ENCODE measurements around the gene NPAS3.
A peak's percentile ranks its signal among the peaks of the same experiment; 100 is the strongest.

The NPAS3 gene

DNA sequence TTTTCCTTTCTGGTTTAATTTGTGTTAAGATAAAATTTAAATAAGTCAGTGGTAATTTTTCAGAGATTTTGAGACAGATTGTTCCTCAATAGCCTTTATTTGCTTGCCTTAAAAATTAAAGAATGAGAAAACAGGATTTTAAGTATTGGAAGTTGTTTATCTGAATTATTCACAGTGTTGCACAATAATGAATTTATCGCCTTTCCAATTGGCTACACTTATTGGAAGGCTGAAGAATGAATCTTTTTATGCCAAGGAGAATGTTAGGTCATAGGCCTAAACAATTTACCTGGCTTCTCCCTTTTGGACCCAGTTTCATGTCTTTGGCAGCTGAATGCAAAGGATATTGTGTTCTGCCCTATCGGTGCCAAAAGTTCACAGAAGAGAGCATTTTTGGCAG is 250.2 kb downstream of the NPAS3 start:
- no peak for DNase-seq

DNA sequence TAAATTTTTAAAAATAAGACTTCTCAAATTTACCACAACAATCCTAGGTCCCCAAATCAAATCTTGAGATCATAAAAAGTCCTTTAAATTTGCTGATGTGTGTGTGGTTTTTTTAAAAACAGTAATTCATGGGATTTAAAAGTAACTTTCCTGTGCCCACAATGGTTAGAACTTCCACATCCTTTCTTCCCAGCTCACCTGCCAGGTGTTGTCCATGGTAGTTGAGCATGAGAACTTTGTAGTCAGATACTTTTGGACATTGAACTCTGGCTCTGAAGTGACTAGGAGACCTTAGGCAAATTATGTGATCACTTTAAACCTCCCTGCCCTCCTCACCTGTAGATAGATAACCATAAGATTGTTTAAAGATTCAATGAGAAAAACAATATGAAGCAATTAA is 253.2 kb downstream of the NPAS3 start:
- no peak for DNase-seq

DNA sequence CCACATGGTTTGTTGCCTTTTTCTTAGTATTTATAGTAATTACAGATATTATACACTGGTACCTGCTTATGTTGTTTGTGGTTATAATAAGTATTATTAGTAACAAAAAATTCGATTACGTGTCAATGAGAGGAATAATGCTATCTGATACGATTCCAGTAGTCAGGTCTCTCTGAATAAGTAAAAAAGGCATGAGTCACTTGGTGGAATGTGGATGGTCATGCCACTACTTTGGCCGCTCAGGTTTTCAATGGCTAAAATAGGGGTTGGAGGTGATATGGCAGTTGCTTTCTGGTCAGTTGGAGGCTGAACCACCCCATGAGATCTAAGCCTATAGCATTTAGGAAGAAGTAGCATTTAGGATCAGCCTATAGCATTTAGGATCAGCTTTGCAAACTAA is 255.9 kb downstream of the NPAS3 start:
- DNase-seq = no peak

DNA sequence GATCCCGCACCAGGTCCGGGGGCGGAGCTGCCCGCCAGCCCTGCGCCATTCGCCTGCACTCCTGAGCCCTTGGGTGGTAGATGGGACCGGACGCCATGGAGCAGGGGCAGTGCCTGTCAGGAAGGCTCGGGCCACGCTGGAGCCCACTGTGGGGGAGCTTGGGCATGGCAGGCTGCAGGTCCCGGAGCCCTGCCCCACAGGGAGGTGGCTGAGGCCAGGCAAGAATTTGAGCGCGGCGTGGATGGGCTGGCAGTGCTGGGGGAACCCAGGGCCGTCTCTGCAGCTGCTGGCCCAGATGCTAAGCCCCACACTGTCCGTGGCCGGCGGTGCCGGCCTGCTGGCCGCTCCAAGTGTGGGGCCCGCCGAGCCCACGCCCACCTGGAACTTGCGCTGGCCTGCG is 260.0 kb downstream of the NPAS3 start:
- no peak for DNase-seq

DNA sequence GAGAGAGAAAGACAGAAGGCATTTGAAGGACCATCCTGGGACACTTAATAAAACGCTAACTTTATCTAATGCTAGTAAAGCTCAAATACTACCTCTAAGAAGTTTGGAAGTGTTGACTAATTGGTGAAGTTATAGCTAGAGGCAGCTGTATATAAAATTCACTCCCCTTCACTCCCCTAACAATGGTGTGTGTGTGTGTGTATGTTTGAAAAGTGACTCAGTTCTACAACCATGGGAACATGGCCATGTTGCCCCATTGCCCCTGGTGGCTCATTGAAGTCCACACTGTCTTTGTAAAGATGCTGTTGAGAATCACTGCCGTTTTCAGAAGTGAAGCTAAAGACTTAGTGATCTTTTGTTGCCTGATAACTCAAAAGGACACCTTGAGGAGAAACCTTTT is 262.4 kb downstream of the NPAS3 start:
- DNase-seq = no peak

DNA sequence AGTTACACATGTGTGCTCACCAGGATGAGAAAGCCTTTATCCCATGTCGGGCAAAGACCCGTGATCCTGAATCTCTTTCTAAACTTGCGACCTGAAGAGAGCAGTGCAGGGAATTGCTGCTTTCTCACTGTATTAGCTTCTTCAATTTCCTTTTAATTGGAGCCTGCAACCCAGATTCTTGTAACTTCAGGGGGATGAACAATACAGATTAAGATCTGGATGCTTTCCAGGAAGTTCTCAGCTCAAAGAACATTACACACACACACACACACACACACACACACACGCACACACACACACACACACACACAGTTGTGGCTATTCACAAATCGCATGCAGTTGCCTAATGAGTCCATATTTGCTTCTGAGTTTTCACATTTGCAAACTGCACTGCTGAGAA is 268.3 kb downstream of the NPAS3 start:
- DNase-seq = no peak

DNA sequence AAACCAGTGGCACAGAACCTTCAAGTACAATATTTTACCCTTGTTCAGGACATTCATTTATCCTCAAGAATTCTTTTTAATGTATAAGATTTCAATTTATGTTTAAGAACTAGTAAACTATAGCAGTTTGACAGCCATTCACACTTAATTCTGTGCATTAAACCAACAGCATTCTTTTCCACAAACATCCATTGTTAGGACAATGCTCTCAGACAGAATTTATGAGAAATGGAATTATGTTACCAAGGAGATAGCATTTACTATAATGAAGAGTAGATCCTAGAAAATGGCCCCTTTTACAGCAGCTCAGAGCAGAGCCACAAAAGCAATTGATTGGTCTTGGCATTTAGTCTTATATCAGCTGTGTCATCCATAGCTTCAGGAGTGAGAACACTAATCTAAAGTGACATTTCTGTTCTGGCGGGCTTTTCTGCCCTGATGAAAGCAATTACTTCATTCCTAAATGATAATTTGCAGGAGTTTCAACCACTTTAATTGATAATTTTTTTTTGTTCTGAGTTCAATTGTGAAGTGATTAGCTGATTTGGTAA is 268.9 kb downstream of the NPAS3 start:
- DNase-seq = no peak

DNA sequence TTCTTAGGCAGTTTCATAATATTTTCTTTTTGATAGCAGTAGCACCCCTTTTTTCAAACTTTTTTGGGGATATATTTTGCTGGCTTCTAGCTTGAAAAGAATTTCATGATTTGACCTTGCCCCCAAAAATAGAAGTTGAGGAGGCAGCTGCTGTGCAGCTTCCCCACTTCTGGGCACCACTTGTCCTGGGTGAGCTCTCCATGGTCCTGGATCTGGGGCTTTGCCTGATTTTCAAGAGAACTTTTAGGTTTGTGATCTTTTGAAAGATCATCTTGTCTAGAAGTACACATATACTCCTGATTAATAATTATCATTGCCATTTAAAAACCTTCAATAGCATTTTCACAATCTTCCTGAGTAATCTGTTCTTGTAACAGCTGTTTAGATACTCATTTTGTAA is 271.6 kb downstream of the NPAS3 start:
- DNase-seq = peak; percentile 46

DNA sequence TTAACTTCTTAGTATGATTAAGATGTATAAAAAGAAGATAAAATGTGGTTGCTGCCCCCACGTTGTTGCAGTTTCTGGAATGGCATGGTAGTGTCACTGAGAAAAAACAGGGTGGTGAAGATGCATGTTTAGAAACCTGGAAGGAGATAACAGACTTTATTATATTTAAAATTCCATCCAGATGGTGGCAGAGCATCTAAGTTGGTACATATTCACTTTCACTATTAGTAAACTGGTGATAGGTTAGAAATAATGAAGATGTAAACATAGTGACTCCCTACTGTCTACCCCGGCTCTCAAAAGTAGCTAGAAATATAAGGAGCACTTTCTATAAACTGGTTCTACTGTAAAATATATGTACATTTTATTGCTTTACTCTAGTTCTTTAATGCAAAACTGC is 279.3 kb downstream of the NPAS3 start:
- DNase-seq = no peak

DNA sequence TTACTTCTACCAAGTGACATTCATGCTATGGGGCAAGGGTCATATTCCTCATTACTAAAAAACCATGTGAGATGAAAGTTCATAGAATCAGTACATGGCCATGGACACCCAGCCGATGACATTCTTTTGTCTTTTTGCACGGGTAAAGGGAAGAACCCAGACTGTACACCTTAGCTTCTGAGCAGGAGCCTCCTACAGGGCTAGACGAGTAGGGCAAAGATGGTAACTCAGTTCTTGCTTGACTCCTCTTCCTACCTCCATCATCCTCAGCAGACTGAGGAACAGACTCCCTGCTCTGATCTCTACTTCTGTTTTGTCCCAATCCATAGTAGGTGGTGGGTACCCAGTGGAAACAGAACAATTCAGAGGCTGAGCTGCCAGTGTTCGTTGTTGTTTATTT is 281.3 kb downstream of the NPAS3 start:
- DNase-seq = no peak

DNA sequence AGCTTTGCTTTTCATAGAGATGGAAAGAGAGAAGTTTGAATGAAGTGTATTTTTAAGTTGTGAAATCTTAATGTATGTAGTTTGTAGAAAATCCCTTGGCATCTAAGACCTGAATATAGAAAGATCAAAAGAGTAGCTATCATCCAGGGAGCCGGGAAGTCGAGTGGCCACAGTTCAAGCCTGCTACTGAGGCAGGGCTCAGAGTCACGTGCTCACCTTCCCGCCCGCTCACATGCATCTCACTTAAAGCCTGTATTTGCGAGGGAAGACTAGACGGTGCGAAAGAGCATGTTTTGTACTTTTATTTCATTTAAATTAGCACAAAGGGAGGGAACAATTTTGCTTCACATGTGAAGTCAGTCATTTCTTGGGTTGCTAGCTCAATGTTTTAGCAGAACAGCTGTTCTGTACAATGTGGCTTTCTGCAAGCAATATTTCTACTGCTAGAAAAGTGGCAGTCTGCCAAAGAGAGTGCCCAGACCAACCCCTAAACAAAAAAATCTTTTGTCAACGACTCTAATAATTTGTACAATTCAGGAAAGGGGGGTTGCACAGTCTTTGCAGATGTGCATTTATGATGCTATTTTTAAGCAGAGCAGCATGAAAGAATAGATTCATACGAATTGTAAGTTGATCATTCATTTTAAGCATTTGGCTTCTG is 290.7 kb downstream of the NPAS3 start:
- peak; percentile 47 for DNase-seq

DNA sequence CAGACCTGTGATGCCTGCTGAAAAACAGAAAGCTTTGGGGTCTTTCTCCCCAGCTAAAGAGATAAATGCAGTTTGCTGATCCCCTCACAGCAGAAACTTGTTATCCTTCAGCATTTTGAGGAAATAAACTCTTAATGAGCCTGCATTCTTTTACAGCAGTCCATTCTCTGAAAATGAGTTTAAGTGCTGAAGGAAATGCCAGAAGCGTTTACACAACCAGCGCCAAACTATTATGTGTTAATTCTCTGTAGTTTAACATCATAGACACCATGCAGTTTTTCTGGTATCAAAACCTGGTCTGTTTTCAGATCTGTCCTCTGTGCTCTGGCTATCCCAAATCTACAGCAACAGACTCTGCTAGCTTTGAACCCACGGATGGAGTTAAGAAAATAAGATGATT is 291.3 kb downstream of the NPAS3 start:
- DNase-seq = no peak

DNA sequence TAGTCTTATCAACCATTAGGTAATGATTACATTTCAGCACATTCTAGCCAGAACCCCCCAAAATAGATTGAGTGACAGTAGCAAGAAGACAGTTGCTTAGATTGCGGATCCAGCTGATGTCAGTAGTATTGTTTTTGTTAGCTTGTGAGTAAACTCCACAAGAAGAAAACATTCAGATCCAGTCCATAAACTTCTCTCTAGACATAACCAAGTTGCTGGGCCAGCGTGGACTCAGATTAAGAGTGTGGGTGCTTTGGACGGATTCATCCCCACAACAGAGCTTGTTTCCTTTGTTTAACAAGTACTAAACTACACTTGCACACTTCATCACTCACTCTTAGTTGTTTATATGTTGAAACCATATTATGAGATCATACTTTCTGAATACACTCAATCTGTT is 293.4 kb downstream of the NPAS3 start:
- no peak for DNase-seq

DNA sequence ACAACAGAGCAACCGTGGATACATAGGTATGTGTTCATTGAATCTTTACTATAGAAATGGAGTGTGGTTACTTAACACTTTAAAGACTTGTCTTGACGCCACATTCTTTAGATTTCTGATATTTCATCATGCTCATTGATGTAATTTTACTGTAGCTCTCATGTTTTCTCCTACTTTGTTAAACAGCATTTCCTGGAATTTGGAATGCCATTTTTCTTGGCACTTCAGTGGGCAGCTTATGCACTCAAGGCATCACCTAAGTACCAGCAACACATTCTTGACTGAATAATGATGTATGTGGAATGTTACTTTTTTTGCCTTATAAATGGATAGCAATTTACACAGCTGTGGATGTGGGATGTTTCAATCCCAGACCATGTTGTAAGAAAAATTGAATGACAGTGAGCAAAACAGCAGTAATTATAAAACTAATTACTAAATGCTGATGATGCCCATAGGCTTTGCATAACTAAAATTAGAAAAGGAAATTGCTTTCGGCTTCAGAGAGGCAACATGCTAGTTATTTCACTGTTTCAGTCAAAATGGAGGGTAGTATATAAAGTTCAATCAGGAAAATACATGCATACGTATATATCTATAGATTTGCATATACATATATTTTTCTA is 298.5 kb downstream of the NPAS3 start:
- DNase-seq = no peak

DNA sequence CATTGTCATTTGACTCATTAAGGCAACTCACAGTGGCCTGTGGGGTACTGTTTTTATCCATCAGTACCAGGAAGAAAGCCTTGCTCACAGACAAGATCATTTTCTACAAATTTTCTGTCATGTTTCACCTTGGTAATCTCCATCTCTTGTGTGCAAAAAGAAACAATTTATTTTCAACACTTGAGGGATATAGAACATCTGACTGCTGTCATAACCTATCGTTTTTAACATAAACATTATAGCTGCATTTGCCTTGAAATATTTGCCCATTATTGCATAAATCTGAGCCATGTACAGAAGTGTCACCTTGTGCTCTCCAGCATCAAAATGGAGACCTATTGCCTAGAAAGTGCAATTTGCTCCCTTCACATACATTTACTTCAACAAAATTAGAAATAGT is 300.8 kb downstream of the NPAS3 start:
- DNase-seq = no peak

DNA sequence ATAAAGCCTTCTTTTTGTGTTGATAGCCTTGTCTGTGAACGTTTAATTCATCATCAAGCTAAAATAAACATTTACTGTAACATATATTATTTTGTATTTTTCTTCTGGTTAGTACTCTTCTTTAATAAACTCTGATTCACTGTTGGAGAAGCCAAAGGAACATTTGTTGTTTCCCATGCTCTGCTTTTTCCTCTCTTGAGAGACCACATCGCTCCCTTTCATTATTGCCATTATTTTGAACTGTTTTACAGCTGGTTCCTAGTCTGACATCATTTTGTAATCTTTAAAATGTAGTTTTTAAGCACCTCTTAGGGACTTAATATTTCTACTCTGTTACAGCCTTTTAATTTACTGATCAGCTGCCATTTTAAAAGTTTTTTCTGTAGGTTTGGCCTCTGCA is 301.8 kb downstream of the NPAS3 start:
- DNase-seq = no peak

DNA sequence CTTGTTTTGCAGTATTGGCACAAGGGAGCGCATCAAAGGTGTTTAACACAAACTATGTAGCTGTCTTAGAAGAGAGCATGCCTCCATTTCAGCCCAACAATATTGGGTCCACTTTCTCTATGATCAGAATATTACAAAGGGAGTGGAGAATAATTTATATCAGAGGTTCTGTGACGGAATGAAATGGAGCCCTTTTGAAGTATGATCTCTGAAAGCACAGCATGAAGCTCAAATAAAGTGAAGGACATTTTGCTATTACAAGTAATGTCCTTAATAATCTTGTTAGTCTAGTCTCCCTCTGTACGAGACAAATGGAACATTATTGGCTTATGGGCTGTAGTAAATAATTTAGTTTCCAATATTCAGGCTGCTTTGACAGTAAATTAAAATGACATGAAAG is 302.7 kb downstream of the NPAS3 start:
- DNase-seq = no peak

DNA sequence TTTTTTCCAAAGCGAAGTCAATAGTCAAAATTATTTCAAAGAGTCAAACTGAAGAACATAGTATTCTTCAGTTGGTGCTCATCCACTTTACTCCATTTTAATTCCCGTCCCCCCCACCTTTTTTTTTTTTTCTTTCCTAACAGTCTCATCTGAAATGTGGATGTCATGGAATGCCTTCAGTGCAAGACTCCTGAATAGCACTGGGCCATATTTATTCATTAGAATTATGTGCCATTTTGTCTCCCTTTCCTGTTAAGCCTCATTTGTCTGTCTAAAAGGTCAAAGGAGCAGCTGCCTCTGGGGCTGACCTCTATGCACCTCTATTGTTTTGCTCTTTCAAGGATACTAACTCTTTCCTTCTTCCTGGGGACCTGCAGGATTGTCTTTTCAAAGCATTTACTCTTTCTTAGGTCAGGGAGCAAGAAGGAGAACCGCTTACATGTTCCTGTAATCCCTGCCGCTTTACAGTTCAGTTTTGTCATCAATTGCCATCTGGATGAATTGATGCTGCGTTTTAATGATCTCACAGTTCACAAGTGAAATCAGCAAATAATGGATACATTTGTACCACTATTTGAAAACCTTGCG is 310.6 kb downstream of the NPAS3 start:
- no peak for DNase-seq

DNA sequence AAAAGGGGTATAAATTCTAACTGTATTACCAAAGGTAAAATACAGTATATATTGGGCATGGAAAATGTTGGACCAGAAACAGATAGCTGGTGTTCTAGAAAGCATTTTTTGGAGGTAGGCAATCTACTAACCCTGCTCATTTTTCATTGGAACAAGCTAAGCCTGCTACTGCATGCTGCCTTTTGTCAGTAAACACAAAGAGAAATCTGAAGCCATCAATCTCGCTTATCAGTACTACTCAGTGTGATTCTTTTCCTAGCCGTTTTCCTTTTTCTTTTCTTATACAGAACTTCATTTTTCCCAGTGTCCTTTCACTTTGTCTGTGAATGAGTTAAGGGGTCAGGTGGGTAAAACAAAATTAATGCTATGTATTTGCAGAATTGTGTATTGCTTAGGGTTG is 312.3 kb downstream of the NPAS3 start:
- DNase-seq = no peak

DNA sequence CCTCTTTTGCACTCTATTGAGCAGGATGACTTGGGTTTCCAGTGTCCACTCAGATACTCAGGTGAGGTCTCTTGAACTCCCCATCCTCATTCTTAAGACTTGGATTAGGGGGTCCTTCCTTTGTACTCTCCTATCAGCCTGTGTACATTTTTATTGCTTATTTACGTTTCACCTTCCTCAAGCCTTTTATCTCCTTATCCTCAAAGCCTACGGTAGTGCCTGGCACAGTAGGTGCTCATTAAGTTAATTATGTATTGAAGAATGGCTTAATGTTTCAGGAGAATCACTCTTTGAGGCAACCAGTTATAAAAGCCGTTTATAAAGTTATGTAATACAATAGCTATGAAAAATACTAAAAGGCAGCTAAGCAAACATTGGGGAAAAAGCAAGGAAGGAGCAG is 315.7 kb downstream of the NPAS3 start:
- DNase-seq = no peak

DNA sequence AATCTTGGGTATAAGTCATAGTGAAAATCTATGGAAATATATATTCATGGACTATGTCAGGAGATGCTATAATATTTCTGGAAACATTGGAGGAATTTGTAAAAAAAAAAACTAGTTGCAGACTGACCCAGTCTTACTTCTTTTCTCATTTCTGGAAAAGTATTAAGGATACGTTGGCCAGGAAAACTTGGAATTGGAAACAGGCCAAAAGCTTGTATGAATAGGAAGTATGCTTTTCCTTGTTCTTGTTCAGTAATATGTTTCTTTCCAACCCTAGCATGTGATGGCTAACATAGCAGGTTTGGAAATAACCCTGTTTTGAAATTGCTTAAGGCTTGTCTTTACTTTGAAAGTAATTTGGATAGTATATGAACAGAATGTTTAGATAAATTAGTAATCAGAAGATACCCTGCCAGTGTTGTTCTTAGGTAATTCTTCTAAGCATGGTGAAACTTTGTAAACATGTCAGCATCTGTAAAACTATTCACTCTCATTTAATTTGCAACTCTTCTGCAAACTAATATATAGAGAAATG is 316.2 kb downstream of the NPAS3 start:
- DNase-seq = no peak

DNA sequence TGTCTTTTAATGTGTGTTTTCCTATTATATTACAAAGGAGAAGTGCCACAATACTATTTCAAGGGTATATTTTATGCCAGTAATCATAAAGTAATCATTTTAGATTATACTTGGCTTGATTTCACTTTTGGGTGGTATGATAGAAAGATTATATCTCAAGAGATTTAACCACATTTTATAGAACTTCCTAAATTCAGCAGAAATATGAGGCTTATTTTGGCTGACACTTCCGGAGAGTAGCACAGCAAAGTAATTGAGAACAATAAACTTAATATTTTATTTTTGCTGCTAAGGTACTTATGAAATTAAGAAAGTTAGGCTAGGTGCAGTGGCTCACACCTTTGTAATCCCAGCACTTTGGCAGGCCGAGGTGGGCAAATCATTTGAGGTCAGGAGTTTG is 319.1 kb downstream of the NPAS3 start:
- no peak for DNase-seq

DNA sequence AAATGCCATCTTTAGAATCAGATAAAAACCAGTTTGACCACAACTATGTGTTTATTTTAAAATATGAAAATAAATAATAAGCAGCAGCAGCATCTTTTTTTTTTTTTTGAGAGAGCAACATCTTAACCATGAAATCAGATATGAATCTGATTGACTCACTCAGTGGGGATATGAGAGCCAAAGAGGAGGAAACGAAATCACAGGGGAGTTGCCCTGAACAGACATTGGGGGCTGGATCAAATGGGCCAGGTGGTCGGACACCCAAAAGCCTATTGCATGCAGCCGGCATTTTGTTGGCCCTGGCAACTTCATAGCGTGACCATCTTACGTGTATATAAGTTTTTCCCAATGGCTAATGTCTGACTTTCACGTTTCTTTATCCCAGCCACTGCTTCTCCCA is 321.1 kb downstream of the NPAS3 start:
- no peak for DNase-seq

DNA sequence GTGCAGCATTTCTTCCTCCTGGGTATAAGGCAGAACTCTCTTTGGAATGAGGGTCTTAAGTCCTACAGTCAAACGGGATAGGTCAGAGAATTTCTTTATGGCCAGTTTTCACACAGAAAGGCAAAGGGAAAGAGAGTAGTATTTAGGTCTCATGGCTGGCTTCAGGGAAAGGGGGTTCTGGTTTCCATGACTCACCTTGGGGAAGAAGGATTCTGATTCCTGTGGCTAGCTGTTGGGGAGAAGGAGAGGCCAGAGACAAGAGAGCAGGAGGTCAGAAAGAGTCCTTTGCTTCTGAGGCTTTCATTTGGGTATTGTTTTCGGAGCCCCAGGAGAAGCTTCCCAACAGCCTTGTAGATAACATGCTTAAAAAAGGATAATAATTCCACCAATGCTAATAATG is 332.5 kb downstream of the NPAS3 start:
- no peak for DNase-seq
